Right ventricle myocardium superior (tissue), 1 donor: Measurements from ENCODE around the gene ACP3. TPM values are rescaled to one million over a fixed set of nuclear protein-coding genes. Genes with fewer than 3 reads are reported as not detected.
"Not testable (repeated sequence)": the region's sequence is repeated elsewhere in the genome, so short reads cannot be mapped to it uniquely, and the experiment has no call there.

Source experiments
- ATAC-seq: fragments of 200-7000 bp; cut with Tn5 transposase; one replicate; pipeline ENCODE4 v1.9.1; 2020; ENCODE audit warnings: mild to moderate bottlenecking; ENCODE audit not compliant: poor library complexity
- DNase-seq: peaks from one replicate; pipeline ENCODE4 v3.0.0-alpha.2; 2020
- intact Hi-C: fragments of 100-400 bp; cut with DNase I; formaldehyde crosslinking; loops from one replicate; pipeline ENCODE4 v1.11.2; 2022
- long read RNA-seq: library from polyadenylated mRNA; unstranded; transcript quantifications from one replicate; pipeline ENCODE4 v2.0.0, GENCODE V29; 2021
- total RNA-seq: library from RNA; stranded (reverse); fragmentation: NEBNext Ultra II Directional; extraction: Animal tissue kit (Norgen Biotek cat#: 25700); gene quantifications from one replicate; pipeline ENCODE4 v1.2.1, GENCODE V29; 2021
- donor health status: DM: no; HTN: yes; CAD: no; lungs with severe emphysema.

ACP3 gene, protein sequence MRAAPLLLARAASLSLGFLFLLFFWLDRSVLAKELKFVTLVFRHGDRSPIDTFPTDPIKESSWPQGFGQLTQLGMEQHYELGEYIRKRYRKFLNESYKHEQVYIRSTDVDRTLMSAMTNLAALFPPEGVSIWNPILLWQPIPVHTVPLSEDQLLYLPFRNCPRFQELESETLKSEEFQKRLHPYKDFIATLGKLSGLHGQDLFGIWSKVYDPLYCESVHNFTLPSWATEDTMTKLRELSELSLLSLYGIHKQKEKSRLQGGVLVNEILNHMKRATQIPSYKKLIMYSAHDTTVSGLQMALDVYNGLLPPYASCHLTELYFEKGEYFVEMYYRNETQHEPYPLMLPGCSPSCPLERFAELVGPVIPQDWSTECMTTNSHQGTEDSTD
- 1.3 TPM for total RNA-seq
- long read RNA-seq, partial matches to known transcripts = 0 of 1 reads
- long read RNA-seq, other reads (novel, unspliced or antisense) = 0 of 1 reads

DNA sequence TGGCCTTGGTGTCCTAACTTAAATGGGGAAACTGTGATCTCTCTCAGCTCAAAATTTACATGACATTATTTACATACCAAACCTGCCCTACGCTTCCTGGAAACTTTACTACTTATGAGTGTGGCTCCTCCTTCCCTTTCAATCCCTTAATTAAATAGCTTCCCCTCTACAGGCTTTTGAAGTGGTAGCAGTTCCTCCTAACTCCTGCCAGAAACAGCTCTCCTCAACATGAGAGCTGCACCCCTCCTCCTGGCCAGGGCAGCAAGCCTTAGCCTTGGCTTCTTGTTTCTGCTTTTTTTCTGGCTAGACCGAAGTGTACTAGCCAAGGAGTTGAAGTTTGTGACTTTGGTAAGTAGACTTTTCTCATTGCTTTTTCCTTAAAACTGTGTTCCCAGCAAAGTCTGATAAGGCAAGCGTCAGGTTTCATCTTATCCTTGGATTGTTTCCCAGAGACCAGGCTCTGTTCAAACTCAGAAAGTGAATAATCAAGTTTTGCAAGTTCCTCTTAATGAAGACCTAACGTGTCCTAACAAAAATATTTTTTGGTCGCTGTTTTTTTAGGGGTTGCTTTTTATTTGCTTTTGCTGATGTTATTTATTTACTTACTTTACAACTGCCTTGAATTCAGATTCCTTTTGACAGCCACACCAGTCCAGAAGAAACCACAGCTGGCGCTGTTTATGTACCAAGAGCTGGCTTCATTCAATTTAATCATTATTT, at the start of gene ACP3:
Gene ACP3, plus strand, starts transcription at position 179 of the 720 bp plus-strand sequence. Its CDS starts 50 bp downstream, at position 229.
- DNase-seq (peak; percentile 69), ATAC-seq (peak; percentile 95)
- intact Hi-C loops = no loop called here

DNA sequence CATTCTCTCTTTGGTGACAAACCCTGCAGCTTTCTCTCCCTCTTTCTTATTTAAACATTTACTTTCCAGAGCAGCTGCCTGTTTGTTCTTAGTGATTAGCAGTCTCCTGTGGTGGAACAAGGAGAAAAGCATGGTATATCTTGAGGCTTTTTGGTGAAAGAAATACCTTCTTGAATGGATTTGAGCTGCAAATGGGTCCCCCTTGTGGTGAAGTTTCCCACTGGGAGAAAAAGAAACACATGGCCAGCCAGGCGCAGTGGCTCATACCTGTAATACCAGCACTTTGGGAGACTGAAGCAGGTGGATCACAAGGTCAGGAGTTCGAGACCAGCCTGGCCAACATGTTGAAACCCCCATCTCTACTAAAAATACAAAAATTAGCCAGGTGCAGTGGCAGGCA, 48.3 kb upstream of the ACP3 start:
- DNase-seq = no peak
- intact Hi-C loops = no loop called here
- no peak for ATAC-seq

DNA sequence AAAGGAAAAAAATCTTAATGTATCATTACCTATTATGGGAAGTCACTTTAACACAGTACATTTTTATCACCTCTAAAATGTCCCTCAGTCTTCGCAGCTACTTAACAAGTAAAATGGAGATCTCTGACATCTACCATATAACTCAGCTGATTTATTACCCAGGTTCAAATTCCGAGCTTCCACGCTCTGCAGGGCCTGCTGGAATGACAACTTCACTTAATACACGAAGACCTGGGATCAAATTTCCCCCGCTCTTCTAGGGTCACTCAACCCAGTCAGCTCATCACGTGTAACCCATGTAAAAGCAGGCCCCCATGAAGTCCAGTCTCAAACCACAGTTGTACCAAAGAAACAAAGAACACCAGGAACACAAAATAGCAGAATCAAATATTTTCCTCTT, 44.2 kb upstream of the ACP3 start:
- intact Hi-C loops = no loop called here
- ATAC-seq = no peak
- DNase-seq = no peak

DNA sequence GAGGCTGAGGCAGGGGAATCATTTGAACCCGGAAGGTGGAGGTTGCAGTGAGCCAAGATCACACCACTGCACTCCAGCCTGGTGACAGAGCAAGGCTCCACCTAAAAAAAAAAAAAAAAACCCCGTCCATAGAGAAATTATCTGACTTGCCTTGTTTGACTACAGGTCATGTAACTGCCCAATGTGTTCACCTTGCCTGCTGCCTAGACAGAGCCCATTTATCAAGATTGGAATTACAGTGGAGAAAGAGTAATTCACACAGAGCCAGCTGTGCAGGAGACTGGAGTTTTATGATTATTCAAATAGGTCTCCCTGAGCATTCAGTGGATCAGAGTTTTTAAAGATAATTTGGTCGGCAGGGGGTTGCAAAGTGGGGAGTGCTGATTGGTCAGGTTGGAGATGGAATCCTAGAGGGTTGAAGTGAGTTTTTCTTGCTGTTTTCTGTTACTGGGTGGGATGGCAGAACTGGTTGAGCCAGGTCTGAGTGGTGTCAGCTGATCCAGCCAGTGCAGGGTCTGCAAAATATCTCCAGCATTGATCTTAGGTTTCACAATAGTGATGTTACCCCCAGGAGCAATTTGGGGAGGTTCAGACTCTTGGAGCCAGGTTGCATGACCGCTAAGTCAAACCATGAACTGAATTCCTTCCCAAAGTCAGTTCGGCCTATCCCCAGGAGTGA, 40.8 kb upstream of the ACP3 start:
- no peak for ATAC-seq
- intact Hi-C loops = no loop called here
- DNase-seq = no peak

DNA sequence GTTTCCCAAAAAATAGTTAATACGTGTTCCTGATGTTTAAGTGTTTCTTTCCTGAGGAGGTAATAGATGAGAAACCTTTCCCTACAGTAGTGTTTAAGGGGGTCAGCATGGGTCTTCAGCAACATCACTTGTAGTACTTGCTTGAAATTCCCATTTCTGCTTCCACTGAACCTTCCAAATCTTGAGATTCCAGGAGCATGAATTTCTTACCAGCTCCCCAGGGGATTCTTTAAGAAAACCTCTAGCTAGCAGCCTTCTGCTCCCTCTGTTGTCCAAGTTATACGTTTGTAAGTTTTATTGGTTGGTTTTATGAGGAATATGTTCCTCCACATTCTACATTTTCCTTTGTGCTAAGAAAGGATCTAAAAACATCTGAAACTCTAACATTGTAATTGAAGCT, 38.2 kb upstream of the ACP3 start:
- intact Hi-C loops = no loop called here
- no peak for ATAC-seq
- no peak for DNase-seq

DNA sequence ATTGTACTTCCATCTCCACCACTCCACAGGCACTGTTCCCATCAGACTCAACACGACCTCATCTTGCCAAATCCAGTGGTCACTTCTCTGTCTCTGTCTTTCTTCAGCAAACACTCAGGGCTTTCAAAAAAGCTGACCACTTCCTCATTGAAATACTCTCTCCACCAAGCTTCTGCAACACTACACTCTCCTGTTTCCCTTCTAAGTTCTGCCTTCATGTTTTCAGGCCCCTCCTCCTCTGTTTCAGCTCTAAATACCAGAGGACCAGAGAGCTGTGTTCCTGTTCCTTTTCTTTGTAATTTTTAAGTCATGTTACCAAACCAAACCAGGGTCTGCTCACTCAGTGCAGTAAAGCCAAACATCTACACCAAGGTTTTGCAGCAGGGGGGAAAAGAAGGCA, 33.8 kb upstream of the ACP3 start:
- intact Hi-C loops = no loop called here
- peak; percentile 78 for ATAC-seq
- DNase-seq = no peak

DNA sequence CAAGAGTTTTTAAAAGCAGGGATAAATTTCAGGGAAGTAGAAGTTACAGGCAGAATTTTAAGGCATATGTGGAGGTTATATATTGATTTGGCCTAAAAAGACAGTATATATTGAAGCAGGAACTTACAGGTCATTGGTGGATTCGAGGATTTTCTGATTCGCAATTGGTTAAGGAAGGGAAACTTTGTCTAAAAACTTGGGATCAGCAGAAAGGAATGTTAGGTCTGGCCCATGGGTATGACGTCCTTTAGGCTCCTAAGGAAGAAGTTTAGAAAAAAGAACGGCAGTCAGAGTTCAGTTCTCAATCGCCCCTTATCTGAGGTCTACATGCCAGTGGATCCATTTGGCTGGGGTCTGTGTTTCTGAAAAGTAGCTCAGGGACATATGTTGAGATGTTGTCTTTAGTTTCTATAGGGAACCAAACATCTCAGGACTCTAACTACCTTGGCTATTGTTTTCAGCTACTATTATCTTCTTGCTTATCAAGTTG, 33.2 kb upstream of the ACP3 start:
- intact Hi-C loops = no loop called here
- ATAC-seq (peak; percentile 32), DNase-seq (no peak)

DNA sequence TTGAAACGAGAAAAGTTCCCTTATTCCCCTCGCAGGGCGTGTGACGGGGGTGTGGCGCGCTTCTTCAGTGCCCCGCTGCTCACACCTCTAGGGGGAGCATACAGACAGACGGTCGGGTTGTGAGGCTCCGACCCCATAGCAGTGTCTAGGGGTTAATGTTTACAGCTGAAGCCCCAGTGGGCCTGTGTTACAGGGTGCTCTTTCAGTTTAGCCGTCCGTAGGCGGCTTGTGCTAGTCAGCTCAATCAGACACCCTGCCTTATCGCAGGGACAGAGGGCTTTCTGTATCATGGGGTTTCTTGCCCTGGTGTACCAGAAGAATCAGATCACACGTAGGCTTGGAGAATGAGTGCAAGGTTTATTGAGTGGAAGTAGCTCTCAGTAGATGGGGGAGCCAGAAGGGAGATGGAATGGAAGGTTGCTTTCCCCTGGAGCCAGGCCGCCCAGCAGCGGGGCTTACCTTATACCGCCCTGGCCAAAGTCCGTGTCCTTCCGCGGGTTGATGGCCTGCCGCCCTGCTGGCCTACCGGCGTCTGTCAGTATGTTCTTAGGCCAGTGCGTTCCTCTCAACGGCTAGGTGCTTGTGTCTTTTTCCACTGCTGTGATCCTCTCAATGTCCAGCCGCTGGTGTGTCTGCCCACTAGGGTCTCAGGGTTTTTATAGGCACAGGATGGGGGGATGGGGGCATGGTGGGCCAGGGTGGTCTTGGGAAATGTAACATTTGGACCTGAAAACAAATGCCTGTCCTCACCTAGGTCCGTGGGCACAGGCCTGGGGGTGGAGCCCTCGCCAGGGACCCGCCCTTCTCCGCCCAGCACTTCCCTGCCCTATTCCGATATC, 32.2 kb upstream of the ACP3 start:
- peak; percentile 48 for ATAC-seq
- intact Hi-C loops = no loop called here
- peak; percentile 50 for DNase-seq

DNA sequence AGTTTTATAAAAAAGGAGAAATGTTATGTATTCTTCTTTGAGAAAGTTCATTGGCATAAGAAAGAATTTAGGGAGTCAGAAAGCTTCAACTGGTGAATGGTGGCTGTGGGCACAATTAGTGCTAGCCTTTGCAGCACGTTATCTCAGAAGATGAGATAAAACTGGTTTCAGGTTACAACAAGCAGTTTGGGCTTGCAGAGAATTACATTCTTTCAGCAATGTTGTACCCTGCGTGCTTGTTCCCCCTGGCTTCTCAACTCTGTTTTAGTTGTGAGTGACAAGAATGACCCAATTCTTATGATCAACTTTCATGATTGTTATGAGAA, 31.6 kb upstream of the ACP3 start:
- intact Hi-C loops = no loop called here
- DNase-seq (no peak), ATAC-seq (peak; percentile 41)

DNA sequence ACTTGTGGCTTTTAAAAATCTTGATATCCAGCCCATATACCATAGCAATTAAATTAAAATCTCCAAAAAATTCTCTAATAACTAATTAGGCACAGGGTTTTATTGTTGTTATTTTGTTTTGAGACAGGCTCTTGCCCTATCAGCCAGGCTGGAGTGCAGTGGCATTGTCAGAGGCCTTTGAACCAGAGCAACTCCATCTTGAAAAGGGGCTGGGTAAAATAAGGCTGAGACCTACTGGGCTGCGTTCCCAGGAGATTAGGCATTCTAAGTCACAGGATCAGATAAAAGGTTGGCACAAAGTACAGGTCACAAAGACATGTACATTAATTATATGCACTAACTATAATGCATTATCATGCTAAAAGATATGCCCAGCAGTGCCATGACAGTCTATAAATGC, 31.2 kb upstream of the ACP3 start:
- intact Hi-C loops = no loop called here
- DNase-seq (no peak), ATAC-seq (no peak)

DNA sequence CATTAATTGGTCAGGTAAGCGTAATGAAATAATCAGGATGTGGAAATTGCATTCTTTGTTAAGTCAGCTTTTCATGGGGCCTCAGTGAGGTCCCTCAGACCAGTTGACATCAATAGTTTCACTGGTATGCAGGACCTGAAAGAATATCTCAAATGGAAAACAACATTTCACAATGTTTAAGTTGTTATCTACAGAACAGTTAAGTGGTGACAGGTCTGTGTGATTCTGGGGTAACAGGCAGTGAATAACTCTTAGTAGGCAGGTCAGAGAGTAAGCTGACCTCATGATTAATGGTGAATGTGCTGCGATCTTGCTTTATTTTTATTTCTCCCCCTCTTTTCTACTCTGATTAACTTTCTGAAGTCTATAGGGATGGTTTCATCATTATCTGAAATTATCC, 28.9 kb upstream of the ACP3 start:
- ATAC-seq = no peak
- intact Hi-C loops = no loop called here
- DNase-seq = no peak

DNA sequence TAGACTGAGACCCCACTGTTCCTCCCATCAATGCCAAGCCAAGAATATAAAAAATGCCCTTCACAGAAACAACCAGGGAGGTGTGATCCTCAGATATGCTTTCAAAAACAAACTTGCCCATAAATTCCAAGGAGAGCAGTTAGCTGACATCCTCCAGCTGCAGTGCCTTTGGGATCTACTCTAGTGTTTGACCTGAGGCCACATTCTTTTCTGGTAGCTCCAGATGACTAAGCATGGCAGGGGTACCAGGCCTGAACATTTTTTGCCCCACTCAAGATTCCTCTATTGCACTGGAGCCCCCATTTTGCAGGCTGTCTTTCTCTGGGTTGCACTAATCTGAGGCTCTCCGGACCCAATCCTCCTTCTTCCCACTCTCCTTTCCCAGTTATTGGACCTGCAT, 27.9 kb upstream of the ACP3 start:
- intact Hi-C loops = no loop called here
- no peak for DNase-seq
- no peak for ATAC-seq

DNA sequence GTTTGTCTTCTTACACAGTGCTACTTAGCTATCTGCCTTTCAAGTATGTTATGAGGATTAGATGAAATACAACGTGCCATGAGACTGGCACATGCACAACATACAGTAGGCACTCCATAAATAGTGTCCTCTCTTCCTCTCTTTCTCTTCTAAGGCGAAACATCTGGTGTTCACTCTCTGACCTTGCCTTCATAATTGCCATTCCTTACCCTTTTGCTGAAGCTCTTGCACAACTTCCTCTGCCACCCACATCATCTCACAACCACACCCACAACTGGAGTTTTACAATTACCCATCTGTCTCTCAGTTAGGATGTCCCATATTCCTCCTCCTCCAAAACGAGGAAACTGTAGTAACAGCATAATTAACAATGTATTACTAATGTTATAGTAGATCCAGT, 26.4 kb upstream of the ACP3 start:
- peak; percentile 73 for ATAC-seq
- intact Hi-C loops = no loop called here
- DNase-seq = no peak

DNA sequence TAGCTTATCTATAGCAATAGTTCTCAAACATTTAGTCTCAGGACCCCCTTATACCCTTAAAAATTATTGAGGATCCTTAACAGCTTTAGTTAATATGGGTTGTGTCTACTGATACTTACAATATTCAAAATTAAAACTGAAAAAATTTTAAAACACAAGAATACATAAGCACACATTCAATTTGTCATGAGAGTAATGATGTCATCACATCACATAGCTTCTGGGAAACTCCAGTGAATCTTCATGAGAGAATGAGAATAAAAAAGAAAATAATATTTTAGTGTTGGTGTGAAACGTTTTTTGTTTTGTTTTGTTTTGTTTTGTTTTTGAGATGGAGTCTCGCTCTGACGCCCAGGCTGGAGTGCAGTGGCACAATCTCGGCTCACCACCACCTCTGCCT, 25.2 kb upstream of the ACP3 start:
- ATAC-seq = no peak
- intact Hi-C loops = no loop called here
- no peak for DNase-seq

DNA sequence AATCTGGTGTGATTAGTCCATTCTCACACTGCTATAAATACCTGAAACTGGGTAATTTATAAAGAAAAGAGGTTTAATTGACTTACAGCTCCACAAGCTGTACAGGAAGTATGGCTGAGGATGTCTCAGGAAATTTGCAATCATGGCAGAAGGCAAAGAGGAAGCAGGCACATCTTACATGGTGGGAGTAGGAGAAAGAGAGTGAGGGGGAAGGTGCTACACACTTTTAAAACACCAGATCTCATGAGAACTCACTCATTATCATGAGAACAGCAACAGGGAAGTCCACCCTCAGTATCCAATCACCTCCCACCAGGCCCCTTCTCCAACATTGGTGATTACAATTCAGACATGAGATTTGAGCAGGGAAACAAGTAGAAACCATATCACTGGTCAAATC, 24.0 kb upstream of the ACP3 start:
- DNase-seq (no peak), ATAC-seq (no peak)
- intact Hi-C loops = no loop called here

DNA sequence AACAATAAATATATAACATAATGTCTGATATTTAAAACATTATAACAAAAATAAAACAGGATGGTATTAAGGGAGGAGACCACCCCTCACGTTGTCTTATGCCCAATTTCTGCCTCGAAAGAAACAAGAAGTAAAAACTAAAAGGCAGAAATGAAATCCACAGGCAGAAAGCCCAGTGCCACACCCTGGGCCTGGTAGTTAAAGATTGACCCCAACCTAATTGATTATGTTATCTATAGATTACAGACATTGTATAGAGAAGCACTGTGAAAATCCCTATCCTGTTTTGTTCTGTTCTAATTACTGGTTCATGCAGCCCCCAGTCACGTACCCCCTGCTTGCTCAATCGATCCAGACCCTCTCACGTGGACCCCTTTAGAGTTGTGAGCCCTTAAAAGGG, 22.3 kb upstream of the ACP3 start:
- DNase-seq (no peak), ATAC-seq (no peak)
- intact Hi-C loops = no loop called here

DNA sequence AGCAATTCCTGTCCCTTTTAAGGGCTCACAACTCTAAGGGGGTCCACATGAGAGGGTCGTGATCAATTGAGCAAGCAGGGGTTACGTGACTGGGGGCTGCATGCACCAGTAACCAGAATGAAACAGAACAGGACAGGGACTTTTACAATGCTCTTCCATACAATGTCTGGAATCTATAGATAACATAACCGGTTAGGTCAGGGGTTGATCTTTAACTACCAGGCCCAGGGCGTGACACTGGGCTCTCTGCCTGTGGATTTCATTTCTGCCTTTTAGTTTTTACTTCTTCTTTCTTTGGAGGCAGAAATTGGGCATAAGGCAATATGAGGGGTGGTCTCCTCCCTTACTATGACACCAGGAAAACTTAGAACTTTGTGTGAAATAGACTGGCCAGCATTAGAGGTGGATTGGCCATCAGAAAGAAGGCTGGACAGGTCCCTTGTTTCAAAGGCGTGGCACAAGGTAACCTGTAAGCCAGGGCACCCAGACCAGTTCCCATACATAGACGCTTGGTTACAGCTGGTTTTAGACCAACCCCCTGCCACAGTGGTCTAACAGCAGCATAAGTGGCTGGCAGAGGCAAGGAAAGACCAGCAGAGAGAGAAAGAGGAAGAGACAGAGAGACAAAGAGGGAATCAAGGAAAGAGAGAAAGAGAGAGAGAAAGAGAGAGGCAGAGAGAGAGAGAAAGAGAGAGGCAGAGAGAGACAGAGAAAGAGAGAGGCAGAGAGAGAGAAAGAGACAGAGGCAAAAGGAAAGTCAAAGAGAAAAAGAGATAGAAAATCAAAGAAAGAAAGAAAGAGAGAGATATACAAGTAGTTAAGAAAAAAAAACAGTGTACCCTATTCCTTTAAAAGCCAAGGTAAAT, 13.6 kb upstream of the ACP3 start:
- ATAC-seq, DNase-seq, intact Hi-C loops: not testable (repeated sequence)

DNA sequence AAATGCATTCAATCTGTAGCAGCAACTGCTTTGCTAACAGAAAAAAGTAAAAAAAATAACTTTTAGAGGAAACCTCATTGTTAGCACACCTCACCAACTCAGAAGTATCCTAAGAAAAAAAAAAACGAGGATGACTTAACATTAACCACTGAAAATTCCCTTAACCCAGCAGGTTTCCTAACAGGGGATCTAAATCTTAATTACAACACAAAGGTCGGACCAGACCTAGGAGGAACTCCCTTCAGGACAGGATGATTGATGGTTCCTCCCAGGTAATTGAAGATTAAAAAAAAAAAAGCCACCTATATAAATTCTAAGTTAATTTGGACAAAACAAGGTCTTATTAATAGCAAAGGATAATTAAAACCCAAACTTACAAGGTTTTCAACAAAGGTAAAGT, 12.9 kb upstream of the ACP3 start:
- ATAC-seq, DNase-seq, intact Hi-C loops: not testable (repeated sequence)
